GM18907 (cell line): Measurements from ENCODE around the gene SGMS1.

Source experiments
- ATAC-seq: cut with Tn5 transposase; IDR thresholded peaks from one replicate; pipeline ENCODE4 v1.9.1; 2021; ENCODE audit warnings: mild to moderate bottlenecking, moderate library complexity; ENCODE audit not compliant: unreplicated experiment

SGMS1 gene

DNA sequence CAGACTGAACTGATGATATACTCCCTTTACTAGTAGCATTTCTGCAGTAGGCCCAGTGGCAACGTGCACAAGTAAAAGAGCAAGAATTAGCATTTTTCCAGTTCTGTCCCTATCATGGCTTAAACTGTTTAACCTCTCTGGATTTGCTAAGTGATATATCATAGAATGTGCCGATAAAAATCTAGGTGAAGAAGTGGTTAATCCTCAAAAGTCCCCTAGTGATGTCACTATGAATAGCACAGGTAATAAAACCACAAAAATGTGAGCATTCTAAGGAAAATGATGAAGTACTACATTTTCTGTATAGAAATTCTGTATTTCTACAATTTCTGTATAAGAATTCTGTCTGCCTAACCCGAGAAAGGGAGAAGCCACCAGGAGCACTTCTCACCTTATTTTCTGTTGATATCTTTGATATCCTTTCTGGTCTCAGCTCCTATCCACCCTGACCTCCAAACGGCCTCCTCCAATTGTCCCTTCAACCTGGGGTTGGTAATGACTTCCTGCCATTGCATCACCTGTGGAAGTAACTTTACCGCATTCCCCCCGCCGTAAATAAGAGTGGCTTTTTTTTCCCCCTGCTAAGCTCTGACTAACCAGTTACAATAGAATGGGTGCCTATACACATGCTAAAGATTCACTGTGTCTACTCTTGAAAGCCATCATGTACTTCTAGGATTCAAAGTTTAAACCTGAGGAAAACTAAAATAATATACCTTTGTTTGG lies 216.5 kb downstream of the SGMS1 start:
- ATAC-seq: no peak

DNA sequence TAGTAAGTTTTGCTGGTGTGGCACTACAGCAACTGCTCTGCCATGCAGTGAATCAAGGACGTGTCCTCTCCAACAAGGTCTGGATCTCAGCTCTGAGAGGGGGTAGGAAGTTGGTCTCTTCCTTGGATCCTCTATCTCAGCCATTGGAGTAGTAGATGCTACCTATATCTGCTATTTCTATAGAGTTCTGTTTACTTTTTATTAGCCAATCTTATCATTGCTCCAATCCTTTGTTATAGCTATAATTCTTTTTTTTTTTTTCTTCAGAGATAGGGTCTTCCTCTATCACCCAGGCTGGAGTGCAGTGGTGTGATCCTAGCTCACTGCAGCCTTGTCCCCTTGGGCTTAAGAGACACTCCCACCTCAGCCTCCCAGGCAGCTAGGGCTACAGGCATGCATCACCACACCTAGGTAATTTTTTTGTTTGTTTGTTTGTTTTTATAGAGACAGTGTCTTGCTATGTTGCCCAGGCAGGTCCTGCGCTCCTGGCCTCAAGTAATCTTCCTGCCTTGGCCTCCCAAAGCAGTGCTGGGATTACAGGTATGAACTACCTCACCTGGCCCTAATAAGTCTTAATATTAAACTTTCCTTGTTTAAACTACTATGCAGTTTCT lies 217.2 kb downstream of the SGMS1 start:
- ATAC-seq: no peak

DNA sequence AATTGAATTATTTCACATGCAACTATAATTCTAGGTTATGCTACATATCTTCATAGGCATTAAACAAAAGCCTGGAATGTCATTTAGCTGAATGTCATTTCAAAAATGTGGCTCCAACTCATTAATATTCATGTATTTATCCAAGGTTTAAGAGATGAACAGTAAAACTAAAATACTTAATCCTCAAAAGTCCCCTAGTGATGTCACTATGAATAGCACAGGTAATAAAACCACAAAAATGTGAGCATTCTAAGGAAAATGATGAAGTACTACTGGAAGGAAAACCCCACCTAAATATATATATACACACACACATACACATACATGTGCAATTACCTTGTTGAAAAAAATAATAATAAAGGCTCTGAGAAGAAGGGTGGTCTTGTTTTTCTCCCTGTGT lies 218.0 kb downstream of the SGMS1 start:
- ATAC-seq: no peak

DNA sequence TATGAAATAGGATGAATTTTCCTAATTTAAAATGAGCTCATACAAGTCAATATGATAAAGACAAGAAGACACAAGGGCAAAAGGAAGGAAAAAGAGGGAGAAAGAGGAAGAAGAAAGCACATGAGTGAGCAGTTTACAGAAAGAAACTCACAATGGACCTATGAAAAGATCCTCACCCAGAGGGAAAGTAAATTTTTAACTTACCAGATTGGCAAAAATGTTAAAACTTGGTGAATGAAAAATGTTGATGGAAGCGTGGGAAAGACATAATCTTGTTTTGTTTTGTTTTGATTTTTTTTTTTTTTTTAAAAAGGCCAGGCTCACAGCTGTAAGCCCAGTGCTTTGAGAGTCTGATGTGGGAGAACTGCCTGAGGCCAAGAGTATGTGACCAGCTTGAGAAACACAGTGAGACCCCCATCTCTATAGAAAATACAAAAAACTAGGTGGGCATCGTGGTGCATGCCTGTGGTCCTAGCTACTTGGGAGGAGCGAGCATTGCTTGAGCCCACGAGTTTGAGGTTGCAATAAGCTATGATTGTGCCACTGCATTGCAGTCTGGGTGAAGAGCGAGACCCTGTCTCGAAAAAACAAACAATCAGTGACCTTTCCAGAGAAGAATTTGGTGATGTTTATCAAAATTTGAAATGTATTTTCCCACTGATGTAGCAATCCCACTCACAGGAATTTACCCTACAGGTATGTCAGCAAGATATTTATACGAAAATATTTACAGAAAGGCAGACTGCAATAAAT lies 219.6 kb downstream of the SGMS1 start:
- ATAC-seq: no peak

DNA sequence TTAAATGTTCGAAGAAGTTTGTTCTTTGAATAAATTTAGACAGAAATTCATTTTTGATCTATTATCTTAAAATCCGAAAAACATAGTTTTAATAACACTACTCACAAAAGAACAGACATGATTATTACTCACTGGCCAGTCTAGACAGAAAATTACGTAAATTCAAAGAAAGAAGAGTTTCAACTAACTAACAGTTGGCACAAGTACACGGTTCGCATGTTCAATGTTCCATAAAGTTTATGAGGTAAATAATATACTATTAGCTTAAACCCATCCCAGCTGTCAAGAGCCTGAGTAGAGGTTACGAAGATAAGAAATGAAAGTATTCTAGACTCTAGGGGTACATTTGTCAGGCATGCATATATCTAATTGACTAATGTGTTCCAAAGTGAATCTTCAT lies 220.7 kb downstream of the SGMS1 start:
- ATAC-seq: no peak

DNA sequence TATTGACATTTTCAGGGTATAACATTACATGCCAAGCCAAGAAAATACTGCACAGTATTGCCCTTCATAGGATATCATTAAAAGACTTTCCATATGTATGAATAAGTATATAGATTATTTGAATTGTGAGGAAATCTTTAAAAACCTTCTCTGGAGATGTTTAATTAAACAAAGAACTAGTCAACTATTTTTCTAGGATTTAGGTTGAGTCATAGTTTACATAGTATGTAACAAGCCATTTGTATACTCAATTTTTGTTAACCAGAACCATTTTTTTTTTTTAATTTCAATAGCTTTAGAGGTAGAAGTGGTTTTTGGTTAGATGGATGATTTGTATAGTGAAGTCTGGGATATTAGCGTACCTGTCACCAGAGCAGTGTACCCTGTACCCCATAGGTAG lies 221.3 kb downstream of the SGMS1 start:
- ATAC-seq: no peak

DNA sequence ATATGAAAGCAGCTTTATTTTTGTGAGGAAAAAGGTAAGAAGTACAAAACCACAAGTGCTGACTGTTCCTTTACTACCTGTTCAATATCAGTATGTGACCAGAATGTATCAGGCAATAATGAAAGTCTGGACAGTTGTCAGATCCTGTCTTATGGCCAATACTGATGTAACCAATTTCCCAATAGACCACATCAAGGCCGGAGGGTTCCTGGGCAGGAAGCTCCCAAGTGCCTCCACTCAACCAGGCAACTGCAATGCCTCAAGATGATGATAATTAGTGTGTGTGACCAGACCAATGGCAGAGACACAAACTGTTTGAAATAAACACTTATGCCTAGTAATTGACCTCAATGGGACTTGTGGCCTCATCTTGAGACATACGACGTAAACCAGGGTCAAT lies 223.1 kb downstream of the SGMS1 start:
- no peak for ATAC-seq

DNA sequence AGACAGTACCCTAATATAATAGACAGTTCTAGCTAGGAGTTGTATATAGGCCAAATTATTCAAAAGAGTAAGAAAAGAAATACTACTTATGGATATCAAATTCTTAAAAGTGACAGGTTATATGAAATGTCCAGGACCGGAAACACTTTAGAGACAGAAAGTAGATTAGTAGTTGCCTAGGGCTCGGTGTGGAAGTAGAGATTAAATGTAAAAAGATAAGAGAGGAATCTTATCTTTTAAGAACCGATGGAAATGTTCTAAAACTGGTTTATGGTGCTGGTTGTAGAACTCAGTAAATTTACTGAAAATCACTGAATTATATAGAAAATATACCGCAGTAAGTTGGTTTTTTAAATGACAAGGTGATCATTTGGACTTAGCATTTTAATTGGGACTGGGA lies 224.9 kb downstream of the SGMS1 start:
- no peak for ATAC-seq

DNA sequence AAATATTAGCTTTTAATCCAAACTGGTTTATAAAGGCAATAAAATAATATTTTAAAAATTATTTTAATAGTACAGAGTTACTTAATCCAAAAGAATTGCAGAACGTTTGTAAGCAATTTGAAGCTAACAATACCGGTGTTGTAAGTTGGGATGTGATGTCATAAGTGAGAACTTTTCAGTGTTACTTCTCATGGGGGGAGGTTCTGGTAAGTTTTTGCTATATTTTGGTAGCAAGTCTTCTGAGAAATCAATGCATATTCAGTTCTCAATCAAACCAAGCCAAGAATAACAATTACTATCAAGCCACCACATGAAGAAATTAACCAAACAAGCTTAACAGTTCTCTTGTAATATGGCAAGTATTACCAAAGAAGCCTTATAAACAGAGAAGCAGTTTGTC lies 225.4 kb downstream of the SGMS1 start:
- ATAC-seq: no peak

DNA sequence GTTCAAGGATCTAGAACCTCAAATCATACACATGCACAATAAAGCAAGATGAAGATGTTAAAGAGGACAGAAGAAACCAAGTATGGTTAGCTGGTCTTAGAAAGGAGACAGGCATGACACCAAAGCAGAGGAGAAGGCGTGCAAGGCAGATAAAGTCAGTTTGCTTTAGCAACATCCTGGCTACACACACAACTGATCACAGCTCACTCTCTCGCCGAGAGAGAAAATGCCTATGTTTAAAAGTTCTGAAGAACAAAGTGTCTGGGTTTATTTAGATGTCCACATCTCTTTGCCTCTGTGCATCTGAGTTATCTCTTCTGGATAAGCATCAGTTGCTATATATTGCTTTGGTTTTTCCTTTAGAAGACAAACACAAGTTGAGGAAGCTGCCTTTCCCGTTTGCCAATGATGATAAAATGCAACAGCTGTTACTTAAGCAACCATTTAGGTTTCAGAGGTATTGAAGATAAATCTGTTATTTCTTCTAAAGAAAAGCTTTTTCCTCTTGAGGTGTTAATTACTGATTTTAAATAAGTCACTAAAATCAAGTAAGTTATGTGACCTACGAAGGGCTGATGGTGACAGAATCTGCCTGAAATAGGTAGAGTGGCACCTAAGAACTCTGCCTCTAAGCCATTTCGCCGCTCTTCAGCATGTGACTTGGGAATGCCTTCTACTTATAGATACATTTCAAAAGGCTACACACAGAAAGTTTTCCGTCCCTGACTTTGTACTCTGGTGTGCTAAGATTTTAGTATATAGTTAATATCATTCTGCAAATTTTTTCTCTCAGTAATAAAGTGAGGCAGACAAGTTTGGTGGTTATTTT lies 226.2 kb downstream of the SGMS1 start:
- peak; percentile 38 for ATAC-seq

DNA sequence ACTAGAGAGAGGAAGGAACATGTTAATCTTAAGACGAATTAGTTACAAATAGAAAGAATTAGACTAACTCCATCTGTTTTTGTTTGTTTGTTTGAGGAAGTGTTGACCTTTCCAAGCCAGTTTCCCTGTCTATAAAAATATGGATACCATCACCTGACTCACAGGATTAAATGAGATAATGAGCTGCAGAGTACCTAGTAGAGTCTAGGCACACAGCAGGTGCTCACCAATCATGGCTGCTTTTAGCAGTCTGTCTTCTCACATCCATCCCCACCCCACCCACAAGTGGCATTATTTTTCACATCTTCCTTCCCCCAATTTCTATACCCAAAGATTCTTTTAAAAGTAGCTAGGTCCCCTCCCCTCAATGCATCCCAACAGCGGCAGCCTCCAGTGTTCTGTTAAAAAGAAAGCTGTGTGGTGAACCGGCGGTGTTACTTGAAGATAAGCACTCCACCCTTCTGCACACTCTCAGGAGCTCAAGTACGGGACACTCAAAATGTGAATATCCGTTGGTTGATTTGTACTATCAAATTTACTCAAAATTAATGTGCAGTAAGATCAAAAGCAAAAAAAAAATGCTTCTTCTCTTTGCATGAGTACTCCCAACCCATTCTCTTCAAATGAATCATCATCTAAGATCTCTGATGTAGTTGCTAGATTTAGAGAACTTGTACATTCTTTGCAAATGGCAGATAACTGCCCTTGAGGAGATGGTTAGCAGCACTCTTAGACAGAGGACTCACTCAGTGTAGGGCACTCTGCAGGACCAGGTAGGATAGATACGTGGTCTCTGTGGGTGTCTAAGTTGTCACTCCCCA lies 227.1 kb downstream of the SGMS1 start:
- peak; percentile 72 for ATAC-seq

DNA sequence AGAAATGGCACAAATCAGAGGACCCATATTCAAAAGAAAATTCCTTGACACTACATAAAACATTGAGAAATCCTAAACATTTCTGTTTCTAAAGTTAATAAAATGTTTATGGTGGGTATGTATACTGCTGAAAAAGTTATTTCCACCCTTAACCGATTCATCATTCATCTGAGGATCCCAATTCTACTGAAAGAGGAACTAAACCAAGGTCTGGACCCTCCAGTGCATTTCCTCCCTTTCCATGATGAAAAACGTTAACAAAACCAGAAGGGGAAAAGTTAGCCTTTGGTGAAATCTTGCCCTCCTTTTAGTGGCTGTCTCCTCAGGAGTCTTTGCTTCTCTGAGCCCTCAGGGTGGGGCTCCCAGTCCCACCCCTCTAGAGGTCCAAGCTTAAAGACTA lies 227.9 kb downstream of the SGMS1 start:
- no peak for ATAC-seq

DNA sequence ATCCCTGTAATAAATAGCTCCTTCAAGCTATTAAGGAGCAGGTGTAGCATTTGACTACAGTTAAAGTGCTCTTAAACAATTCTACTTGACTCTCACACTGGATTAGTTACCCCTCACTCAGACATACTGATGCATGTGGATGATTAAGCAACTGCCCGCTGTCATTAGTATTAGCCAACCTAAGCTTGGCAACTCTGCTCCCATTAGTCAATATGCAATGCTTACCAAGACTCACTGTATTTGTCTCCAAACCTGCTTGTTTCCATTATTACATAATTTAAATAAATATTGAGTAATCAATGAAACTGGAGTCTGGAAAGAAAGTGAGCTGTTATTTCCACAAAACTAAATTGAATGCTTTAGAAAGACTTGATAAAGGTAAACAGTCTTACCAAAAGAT lies 228.5 kb downstream of the SGMS1 start:
- no peak for ATAC-seq

DNA sequence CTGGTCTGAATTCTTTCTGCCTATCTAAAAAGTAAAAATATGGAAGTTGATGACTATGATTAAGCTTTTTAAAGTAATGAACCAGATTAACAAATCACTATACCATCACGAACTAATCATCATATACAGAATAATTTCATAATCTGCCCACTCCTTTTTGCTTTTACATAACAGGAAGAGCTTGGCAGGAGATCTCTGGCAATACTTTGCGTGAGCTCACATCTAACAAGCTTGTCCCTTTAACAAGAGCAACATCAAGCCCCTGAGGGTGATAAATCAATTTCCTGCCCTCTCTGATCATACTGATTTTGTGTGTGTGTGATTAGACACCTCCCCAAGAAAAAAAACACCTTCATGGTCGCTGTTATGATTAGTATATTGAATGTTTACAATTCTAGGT lies 228.9 kb downstream of the SGMS1 start:
- no peak for ATAC-seq

DNA sequence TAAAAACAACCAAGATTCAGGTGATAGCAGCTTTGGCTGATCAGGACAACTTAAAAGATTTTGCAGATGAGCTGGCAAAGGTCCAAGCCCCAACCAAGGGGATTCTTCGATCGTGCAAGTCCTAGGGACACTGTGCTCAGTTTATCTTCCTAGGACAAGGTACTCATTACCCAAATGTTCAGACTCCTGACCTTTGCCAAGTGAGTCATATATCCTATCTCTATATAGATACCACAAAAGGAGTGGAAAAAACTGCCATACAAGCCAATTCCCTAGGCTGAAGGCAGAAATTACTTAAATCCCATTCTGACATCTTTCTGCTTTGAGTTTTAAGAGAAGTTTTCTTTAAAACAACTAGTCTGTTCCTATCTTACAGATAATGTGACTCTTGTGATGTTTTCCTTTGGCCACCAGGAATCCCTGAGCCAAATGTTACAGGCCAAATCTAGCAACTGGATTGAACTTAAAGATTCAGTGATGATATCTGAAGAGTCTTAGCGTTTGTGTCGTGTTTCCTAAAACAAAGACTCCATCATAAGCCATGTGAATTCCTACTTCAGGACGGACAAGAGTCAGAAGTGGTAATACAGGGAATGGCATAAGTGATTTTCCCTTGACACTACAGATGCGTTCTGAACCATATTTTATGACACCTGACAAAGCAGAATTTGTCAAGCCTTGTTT lies 229.8 kb downstream of the SGMS1 start:
- no peak for ATAC-seq

DNA sequence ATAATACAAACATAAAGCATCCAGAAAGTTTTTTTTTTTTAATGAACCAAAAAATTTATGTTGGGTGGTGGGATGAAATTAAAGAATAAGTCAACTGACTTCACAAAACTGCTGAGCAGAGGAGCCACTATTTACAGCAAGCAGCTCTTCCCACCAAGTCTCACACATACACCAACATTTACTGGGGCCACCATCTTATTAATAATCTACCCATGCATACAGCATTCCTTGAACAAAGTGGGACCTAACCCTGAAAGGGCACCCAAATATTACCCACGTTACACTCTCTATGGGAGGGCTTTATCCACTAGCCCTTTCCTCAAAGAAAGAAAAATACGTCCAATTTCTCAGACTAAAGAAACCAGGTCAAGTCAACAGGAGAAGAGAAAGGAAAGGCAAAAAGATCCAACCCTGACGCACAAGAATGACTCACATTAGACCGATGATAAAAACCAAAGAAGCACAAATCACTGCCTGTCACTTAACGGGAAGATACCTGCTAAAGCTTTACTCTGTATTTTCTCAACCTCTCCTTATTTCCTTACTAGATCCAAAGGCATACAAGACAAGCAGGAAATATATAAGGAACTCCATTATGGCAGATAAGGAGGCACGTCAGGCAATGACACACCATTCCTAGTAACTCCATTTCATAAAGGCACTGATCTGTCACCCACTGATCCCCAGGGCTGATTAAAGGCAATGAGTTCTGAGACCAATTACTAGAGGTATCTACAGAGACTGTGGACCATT lies 230.6 kb downstream of the SGMS1 start:
- no peak for ATAC-seq

DNA sequence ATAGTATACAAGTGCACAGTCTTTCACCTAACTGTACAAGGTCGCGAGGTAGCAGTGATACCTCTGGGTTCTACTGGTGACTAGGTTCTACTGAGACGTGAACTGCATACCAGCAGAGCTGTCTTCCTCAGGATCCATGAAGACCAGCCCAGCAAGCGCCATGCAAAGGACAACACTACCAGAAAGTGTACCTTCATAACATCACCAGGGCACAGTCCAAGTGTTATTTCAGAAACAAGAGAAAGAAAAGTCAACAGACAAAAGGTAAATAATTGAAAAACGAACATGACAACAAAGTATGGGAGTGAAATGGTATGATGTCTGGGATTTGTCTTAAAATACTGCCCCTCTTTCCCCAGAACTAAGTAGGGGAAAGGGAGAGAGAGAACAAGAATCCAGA lies 231.3 kb downstream of the SGMS1 start:
- no peak for ATAC-seq

DNA sequence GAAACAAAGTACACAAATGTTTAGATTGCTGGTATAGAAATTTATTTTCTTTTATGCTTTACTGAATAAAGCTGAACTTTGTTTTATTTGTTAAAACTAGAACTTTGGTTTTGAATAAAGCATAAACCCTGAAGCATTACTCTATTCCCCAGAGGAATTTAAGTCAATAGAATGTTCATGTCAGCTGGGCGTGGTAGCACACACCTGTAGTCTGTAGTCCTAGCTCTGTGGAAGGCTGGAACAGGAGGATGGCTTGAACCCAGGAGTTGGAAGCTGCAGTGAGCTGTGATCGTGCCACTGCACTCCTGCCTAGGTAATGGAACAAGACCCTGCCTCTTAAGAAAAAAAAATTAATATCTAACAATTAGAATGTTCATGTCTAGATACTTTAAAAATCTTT lies 233.5 kb downstream of the SGMS1 start:
- ATAC-seq: no peak

DNA sequence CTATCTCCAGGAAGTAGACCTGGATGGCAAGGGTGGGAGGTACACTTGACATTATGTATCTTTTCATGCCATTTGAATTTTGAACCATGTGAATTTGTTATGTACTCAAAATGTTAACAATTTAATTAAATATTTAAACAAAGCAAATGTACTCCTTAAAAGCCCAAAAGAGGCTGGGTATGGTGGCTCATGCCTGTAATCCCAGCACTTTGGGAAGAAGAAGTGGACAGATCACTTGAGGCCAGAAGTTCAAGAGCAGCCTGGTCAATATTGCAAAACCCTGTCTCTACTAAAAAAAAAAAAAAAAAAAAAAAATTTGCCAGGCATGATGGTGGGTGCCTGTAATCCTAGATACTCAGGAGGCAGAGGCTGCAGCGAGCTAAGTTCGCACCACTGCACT lies 235.6 kb downstream of the SGMS1 start:
- ATAC-seq: no peak
